Measurements from ENCODE around the gene GMDS. TPM values are rescaled to one million over a fixed set of nuclear protein-coding genes. Genes with fewer than 3 reads are reported as not detected.

The GMDS gene
- total RNA-seq, 1 experiment from 2014 or later = 27.6 TPM

DNA sequence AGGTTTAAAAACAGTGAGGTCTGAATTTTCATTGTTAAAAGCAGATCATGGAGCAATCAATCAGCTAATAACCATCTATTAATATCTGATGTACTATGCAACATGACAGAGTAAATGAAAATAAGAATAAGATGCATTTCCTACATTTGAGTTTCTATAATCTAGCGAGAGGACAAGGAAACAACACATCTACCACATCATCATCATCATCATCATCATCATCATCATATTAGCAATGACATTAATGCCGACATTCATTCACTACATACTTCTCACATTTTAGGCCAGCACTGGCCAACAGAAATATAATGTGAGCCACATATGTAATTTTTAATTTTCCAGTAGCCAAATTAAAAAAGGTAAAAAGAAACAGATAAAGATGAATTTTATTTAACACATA, 110.0 kb downstream of the GMDS start:
- no peaks in the 10 kb centered on the region for H3K36me3 Mint-ChIP-seq (ENCODE audit: insufficient read depth in 1 of 3, low read depth in 3 of 3)
- Histone ChIP-seq H3K4me1 (ENCODE audit: insufficient read depth, low read length) (peaks cover 6% of the 10 kb centered on the region), H2BK20ac (ENCODE audit: low read depth, low read length, poor library complexity, severe bottlenecking) (no peak overlapping the region), H3K4me2 (ENCODE audit: insufficient read depth, insufficient read length, low read length) (no peak overlapping the region), H3K23me2 (ENCODE audit: insufficient read length, low read depth, low read length, poor library complexity, severe bottlenecking) (no peaks in the 10 kb centered on the region), H2BK15ac (ENCODE audit: low read depth, low read length) (no peak overlapping the region), H3K9ac (ENCODE audit: extremely low read depth, insufficient read length, low read length) (no peak overlapping the region), H3K79me1 (ENCODE audit: insufficient read depth, low read depth, low read length, poor library complexity, severe bottlenecking) (no peaks in the 10 kb centered on the region), H4K20me1 (ENCODE audit: control insufficient read depth, insufficient read depth, insufficient read length) (no peaks in the 10 kb centered on the region), H3K27ac (ENCODE audit: insufficient read length, low read depth, low read length) (no peak overlapping the region), H3K79me2 (ENCODE audit: insufficient read depth, low read length) (no peaks in the 10 kb centered on the region), H3K56ac (ENCODE audit: insufficient read length, low read depth, low read length) (no peak overlapping the region), H3K27me3 (ENCODE audit: insufficient read depth, low read length) (no peaks in the 10 kb centered on the region), H3K23ac (ENCODE audit: insufficient read length, low read depth, low read length) (no peak overlapping the region), H3K9me3 (ENCODE audit: control insufficient read depth, low read depth, low read length) (no peaks in the 10 kb centered on the region), H2AFZ (ENCODE audit: low read length) (no peak overlapping the region), H4K91ac (ENCODE audit: insufficient read length, low read depth, low read length) (no peak overlapping the region), H2BK120ac (ENCODE audit: low read depth, low read length, poor library complexity, severe bottlenecking) (no peak overlapping the region), H4K5ac (ENCODE audit: insufficient read length, low read depth, low read length) (no peak overlapping the region), H2BK5ac (ENCODE audit: insufficient read length, low read length) (no peak overlapping the region), H4K8ac (replicated peaks; ENCODE audit: insufficient read length, low read depth, low read length) (no peak overlapping the region), H2AK5ac (ENCODE audit: insufficient read length, low read length) (no peak overlapping the region), H2BK12ac (ENCODE audit: insufficient read length, low read depth, low read length) (no peak overlapping the region), H3K18ac (ENCODE audit: insufficient read length, low read depth, low read length) (no peak overlapping the region), H3K4ac (ENCODE audit: low read depth, low read length) (no peak overlapping the region), H3K14ac (ENCODE audit: insufficient read depth, low read length) (no peak overlapping the region), H3T11ph (ENCODE audit: low read length) (no peak overlapping the region)
- no peak overlapping the region for H3K4me3 Mint-ChIP-seq
- no peaks in the 10 kb centered on the region for H3K27me3 Mint-ChIP-seq (ENCODE audit: low read depth)
- H3K27ac Mint-ChIP-seq = no peak overlapping the region
- WGBS (ENCODE audit: extremely low coverage, insufficient read length, low lambda C conversion rate) = no CpG with 5 or more reads among the region's 2 CpGs
- H3K4me1 Mint-ChIP-seq = peaks cover 14 to 18% of the 10 kb centered on the region in 2 experiments
- no peak for TF ChIP-seq CTCF (conservative IDR thresholded peaks at IDR 0.05)
- no peaks in the 10 kb centered on the region for H3K9me3 Mint-ChIP-seq
- DNase-seq = no peak
